Activated CD4-positive, CD25-positive, alpha-beta regulatory T cell (primary cell): ENCODE measurements around the gene LRMDA.

ENCODE experiments used
- DNase-seq, 4 experiments: peaks; one replicate each; lab custom pipeline; 2025; lab: John Stamatoyannopoulos, UW

LRMDA gene

GRCh38 chr10:75402486-75403143, 28.8 kb upstream of the LRMDA start:
- no peak for DNase-seq

GRCh38 chr10:75403144-75403938, 28.1 kb upstream of the LRMDA start:
- DNase-seq, result no peak

- no peak for DNase-seq
Observed at GRCh38 chr10:75403939-75404814, 27.2 kb upstream of the LRMDA start.

GRCh38 chr10:75404815-75405597, 26.4 kb upstream of the LRMDA start:
- DNase-seq, result no peak

- no peak for DNase-seq
Observed at GRCh38 chr10:75405598-75406461, 25.6 kb upstream of the LRMDA start.

- no peak for DNase-seq
Observed at GRCh38 chr10:75406462-75407223, 24.8 kb upstream of the LRMDA start.

GRCh38 chr10:75407224-75407712, 24.2 kb upstream of the LRMDA start:
- DNase-seq, result no peak

- DNase-seq, result no peak
Observed at GRCh38 chr10:75407713-75408508, 23.5 kb upstream of the LRMDA start.

GRCh38 chr10:75408509-75408875, 22.9 kb upstream of the LRMDA start:
- no peak for DNase-seq

GRCh38 chr10:75408911-75409885, 22.2 kb upstream of the LRMDA start:
- peak in 1 of 4 experiments; percentile 10 for DNase-seq

- DNase-seq, result no peak
Observed at GRCh38 chr10:75410132-75411005, 21.1 kb upstream of the LRMDA start.

- no peak for DNase-seq
Observed at GRCh38 chr10:75414527-75414926, 16.9 kb upstream of the LRMDA start.

GRCh38 chr10:75417522-75417927, 13.9 kb upstream of the LRMDA start:
- no peak for DNase-seq

- DNase-seq, result no peak
Observed at GRCh38 chr10:75418293-75418692, 13.1 kb upstream of the LRMDA start.

GRCh38 chr10:75418712-75419111, 12.7 kb upstream of the LRMDA start:
- DNase-seq, result no peak

- DNase-seq, result no peak
Observed at GRCh38 chr10:75422913-75423312, 8.5 kb upstream of the LRMDA start.

GRCh38 chr10:75424571-75424970, 6.9 kb upstream of the LRMDA start:
- no peak for DNase-seq
